WTC11 (cell line): ENCODE measurements around the gene CACNA1C.

ENCODE experiments used
- CREM ChIP-seq: sonication (generic); formaldehyde crosslinking; IDR thresholded peaks from 2 replicates; pipeline ENCODE4 v1.8.1; 2022; ENCODE audit warnings: mild to moderate bottlenecking, missing genetic modification reagents, moderate library complexity
- CTCF ChIP-seq: fragments of 200-600 bp; IDR thresholded peaks from 2 replicates; pipeline ENCODE4 v1.8.0; 2022; ENCODE audit warnings: antibody characterized with exemption
- FOXK1 ChIP-seq: sonication (generic); formaldehyde crosslinking; IDR thresholded peaks from 2 replicates; pipeline ENCODE4 v1.8.0; 2022; ENCODE audit warnings: mild to moderate bottlenecking, moderate library complexity, missing genetic modification reagents
- JUN ChIP-seq: sonication (generic); formaldehyde crosslinking; IDR thresholded peaks from 2 replicates; pipeline ENCODE4 v1.8.0; 2023; ENCODE audit warnings: mild to moderate bottlenecking, missing genetic modification reagents
- MAX ChIP-seq: sonication (generic); formaldehyde crosslinking; IDR thresholded peaks from 2 replicates; pipeline ENCODE4 v1.8.0; 2022; ENCODE audit warnings: mild to moderate bottlenecking, missing genetic modification reagents
- MYBL2 ChIP-seq: sonication (generic); formaldehyde crosslinking; IDR thresholded peaks from 2 replicates; pipeline ENCODE4 v1.8.1; 2023; ENCODE audit warnings: mild to moderate bottlenecking, moderate library complexity, missing genetic modification reagents
- OVOL2 ChIP-seq: fragments of 250-450 bp; sonication (Bioruptor Pico); IDR thresholded peaks from 2 replicates; pipeline ENCODE4 v1.9.0; 2021; ENCODE audit warnings: mild to moderate bottlenecking, borderline replicate concordance
- TEAD1 ChIP-seq: sonication (generic); formaldehyde crosslinking; IDR thresholded peaks from 2 replicates; pipeline ENCODE4 v1.8.0; 2022; ENCODE audit warnings: mild to moderate bottlenecking, missing genetic modification reagents
- TEAD4 ChIP-seq: sonication (generic); formaldehyde crosslinking; IDR thresholded peaks from 2 replicates; pipeline ENCODE4 v1.8.0; 2022; ENCODE audit warnings: mild to moderate bottlenecking, missing genetic modification reagents
- TP53 ChIP-seq: sonication (generic); formaldehyde crosslinking; IDR thresholded peaks from 2 replicates; pipeline ENCODE4 v1.8.1; 2023; ENCODE audit warnings: mild to moderate bottlenecking, missing genetic modification reagents
- ZBTB43 ChIP-seq: sonication (generic); formaldehyde crosslinking; IDR thresholded peaks from 2 replicates; pipeline ENCODE4 v1.8.1; 2023; ENCODE audit warnings: mild to moderate bottlenecking, missing genetic modification reagents
- ZNF263 ChIP-seq: sonication (generic); formaldehyde crosslinking; IDR thresholded peaks from 2 replicates; pipeline ENCODE4 v1.8.1; 2022; ENCODE audit warnings: low read depth, mild to moderate bottlenecking, moderate library complexity, missing genetic modification reagents
- ZSCAN18 ChIP-seq: fragments of 250-450 bp; sonication (Bioruptor Pico); IDR thresholded peaks from 2 replicates; pipeline ENCODE4 v2.1.2; 2022; ENCODE audit warnings: mild to moderate bottlenecking, moderate library complexity

GRCh38 chr12:2351161-2351560 is 298.4 kb downstream of the CACNA1C start:
- TF ChIP-seq CTCF = no peak
- no peak for TF ChIP-seq OVOL2 (CRISPR knock-in tag)
- TF ChIP-seq TEAD1 (CRISPR knock-in tag) = no peak
- no peak for TF ChIP-seq CREM
- TF ChIP-seq ZSCAN18 (CRISPR knock-in tag) = no peak
- TF ChIP-seq ZNF263 = no peak
- no peak for TF ChIP-seq MYBL2 (CRISPR knock-in tag)
- TF ChIP-seq TP53 (CRISPR knock-in tag) = no peak
- TF ChIP-seq FOXK1 (CRISPR knock-in tag) = no peak
- no peak for TF ChIP-seq TEAD4
- TF ChIP-seq JUN (CRISPR knock-in tag) = no peak
- TF ChIP-seq ZBTB43 (CRISPR knock-in tag) = no peak
- no peak for TF ChIP-seq MAX
